Measurements from ENCODE around the gene FYN. TPM values are rescaled to one million over a fixed set of nuclear protein-coding genes. Genes with fewer than 3 reads are reported as not detected.

Gene FYN
- total and polyA plus RNA-seq, 2 experiments from 2014 or later: 58.6 to 166 TPM

- TF ChIP-seq EZH2phosphoT487 (IDR thresholded peaks at IDR 0.05; ENCODE audit: insufficient read depth, low read depth) (no peak), EZH2 (IDR thresholded peaks at IDR 0.05; ENCODE audit: insufficient read depth, poor library complexity, severe bottlenecking) (no peak)
- DNase-seq: peak; percentile 49
- H3K9ac ChIP-seq: peak overlapping the region; percentile 10; the same call in 1 of the 2 replicates
- H3K4me3 ChIP-seq: no peak overlapping the region
- H3K9me2 ChIP-seq (ENCODE audit: insufficient read depth): no peaks in the 10 kb centered on the region
- no peak overlapping the region for H2AFZ ChIP-seq
- H3K4me1 ChIP-seq (ENCODE audit: insufficient read depth): peaks cover 28% of the 10 kb centered on the region
- no peaks in the 10 kb centered on the region for H3K9me3 ChIP-seq (ENCODE audit: low read depth)
- no peak overlapping the region for H3K4me2 ChIP-seq (ENCODE audit: unreplicated experiment)
- peaks cover 24% of the 10 kb centered on the region for H3K36me3 ChIP-seq (ENCODE audit: low read depth)
- H3F3A ChIP-seq (ENCODE audit: insufficient read depth): peaks cover 16% of the 10 kb centered on the region
- peaks cover 16% of the 10 kb centered on the region for H3K79me2 ChIP-seq (ENCODE audit: insufficient read depth)
- H3K27me3 ChIP-seq (replicated peaks; ENCODE audit: insufficient read depth): no peaks in the 10 kb centered on the region
- no peaks in the 10 kb centered on the region for H4K20me1 ChIP-seq (ENCODE audit: insufficient read depth)
- H3K27ac ChIP-seq: 0 out of 2 replicates have a peak overlapping the region, but pooled peaks have one; percentile 7
- in situ Hi-C loops (cut with MboI): loop anchor here (10.0 kb wide), 1 partner anchor 333 kb away; no protein-coding TSS in a partner anchor
- 23 to 28% methylated on average over 7 of the region's 7 CpGs for WGBS, 2 experiments (ENCODE audit: low coverage in 1 of 2, low lambda C conversion rate in 2 of 2, missing lambda C conversion rate in 2 of 2)
Measured at GRCh38 chr6:111711476-111711875, 161.8 kb downstream of the FYN start.

- TF ChIP-seq EZH2phosphoT487 (IDR thresholded peaks at IDR 0.05; ENCODE audit: insufficient read depth, low read depth): no peak
- TF ChIP-seq EZH2 (IDR thresholded peaks at IDR 0.05; ENCODE audit: insufficient read depth, poor library complexity, severe bottlenecking): no peak
- H3K27ac ChIP-seq: 0 out of 2 replicates have a peak overlapping the region, but pooled peaks have one; percentile 7
- WGBS, 2 experiments (ENCODE audit: low coverage in 1 of 2, low lambda C conversion rate in 2 of 2, missing lambda C conversion rate in 2 of 2): 56 to 59% methylated on average over 4 of the region's 4 CpGs
- H2AFZ ChIP-seq: no peak overlapping the region
- no peaks in the 10 kb centered on the region for H3K27me3 ChIP-seq (replicated peaks; ENCODE audit: insufficient read depth)
- H3K79me2 ChIP-seq (ENCODE audit: insufficient read depth): peaks cover 11% of the 10 kb centered on the region
- H3K9me2 ChIP-seq (ENCODE audit: insufficient read depth): no peaks in the 10 kb centered on the region
- no peak overlapping the region for H3K4me2 ChIP-seq (ENCODE audit: unreplicated experiment)
- in situ Hi-C loops (cut with MboI): loop anchor here (10.0 kb wide), 1 partner anchor 334 kb away; no protein-coding TSS in a partner anchor
- peak overlapping the region; percentile 10; the same call in 1 of the 2 replicates for H3K9ac ChIP-seq
- no peaks in the 10 kb centered on the region for H4K20me1 ChIP-seq (ENCODE audit: insufficient read depth)
- H3K4me3 ChIP-seq: no peak overlapping the region
- no peaks in the 10 kb centered on the region for H3K9me3 ChIP-seq (ENCODE audit: low read depth)
- peaks cover 28% of the 10 kb centered on the region for H3K4me1 ChIP-seq (ENCODE audit: insufficient read depth)
- DNase-seq: no peak
- H3K36me3 ChIP-seq (ENCODE audit: low read depth): peaks cover 29% of the 10 kb centered on the region
- H3F3A ChIP-seq (ENCODE audit: insufficient read depth): peaks cover 16% of the 10 kb centered on the region
Measured at GRCh38 chr6:111710911-111711310, 162.3 kb downstream of the FYN start.

GRCh38 chr6:111710439-111710838, 162.8 kb downstream of the FYN start:
- DNase-seq: no peak
- peaks cover 29% of the 10 kb centered on the region for H3K36me3 ChIP-seq (ENCODE audit: low read depth)
- no peak overlapping the region for H3K4me3 ChIP-seq
- H3K9me3 ChIP-seq (ENCODE audit: low read depth): no peaks in the 10 kb centered on the region
- H2AFZ ChIP-seq: no peak overlapping the region
- no peaks in the 10 kb centered on the region for H4K20me1 ChIP-seq (ENCODE audit: insufficient read depth)
- 97 to 98% methylated on average over 2 of the region's 2 CpGs for WGBS, 2 experiments (ENCODE audit: low coverage in 1 of 2, low lambda C conversion rate in 2 of 2, missing lambda C conversion rate in 2 of 2)
- no peak for TF ChIP-seq EZH2phosphoT487 (IDR thresholded peaks at IDR 0.05; ENCODE audit: insufficient read depth, low read depth)
- no peak for TF ChIP-seq EZH2 (IDR thresholded peaks at IDR 0.05; ENCODE audit: insufficient read depth, poor library complexity, severe bottlenecking)
- peaks cover 10% of the 10 kb centered on the region; the same call in 1 of the 2 replicates for H3K79me2 ChIP-seq (ENCODE audit: insufficient read depth)
- peak overlapping the region; percentile 10; the same call in 1 of the 2 replicates for H3K9ac ChIP-seq
- peak overlapping the region; percentile 55 for H3K4me2 ChIP-seq (ENCODE audit: unreplicated experiment)
- H3K27me3 ChIP-seq (replicated peaks; ENCODE audit: insufficient read depth): no peaks in the 10 kb centered on the region
- H3K4me1 ChIP-seq (ENCODE audit: insufficient read depth): peaks cover 28% of the 10 kb centered on the region
- H3K27ac ChIP-seq: 0 out of 2 replicates have a peak overlapping the region, but pooled peaks have one; percentile 7
- no peaks in the 10 kb centered on the region for H3K9me2 ChIP-seq (ENCODE audit: insufficient read depth)
- in situ Hi-C loops (cut with MboI): loop anchor here (10.0 kb wide), 1 partner anchor 334 kb away; no protein-coding TSS in a partner anchor
- peaks cover 16% of the 10 kb centered on the region for H3F3A ChIP-seq (ENCODE audit: insufficient read depth)

GRCh38 chr6:111709615-111710398, 163.4 kb downstream of the FYN start:
- in situ Hi-C loops (cut with MboI): loop anchor here (10.0 kb wide), 1 partner anchor 335 kb away; no protein-coding TSS in a partner anchor
- Histone ChIP-seq H3K4me3 (no peak overlapping the region), H3K4me2 (ENCODE audit: unreplicated experiment) (peak overlapping the region; percentile 55), H4K20me1 (ENCODE audit: insufficient read depth) (no peaks in the 10 kb centered on the region), H2AFZ (no peak overlapping the region), H3K27ac (no peak overlapping the region), H3K79me2 (ENCODE audit: insufficient read depth) (peaks cover 8% of the 10 kb centered on the region; the same call in 1 of the 2 replicates), H3K9me3 (ENCODE audit: low read depth) (no peaks in the 10 kb centered on the region), H3F3A (ENCODE audit: insufficient read depth) (peaks cover 16% of the 10 kb centered on the region), H3K4me1 (ENCODE audit: insufficient read depth) (peaks cover 28% of the 10 kb centered on the region), H3K27me3 (replicated peaks; ENCODE audit: insufficient read depth) (no peaks in the 10 kb centered on the region), H3K36me3 (ENCODE audit: low read depth) (peaks cover 32% of the 10 kb centered on the region), H3K9ac (peak overlapping the region; percentile 10; the same call in 1 of the 2 replicates), H3K9me2 (ENCODE audit: insufficient read depth) (no peaks in the 10 kb centered on the region)
- peak; percentile 85 for DNase-seq
- 21 to 22% methylated on average over 5 of the region's 5 CpGs for WGBS, 2 experiments (ENCODE audit: low coverage in 1 of 2, low lambda C conversion rate in 2 of 2, missing lambda C conversion rate in 2 of 2)
- TF ChIP-seq EZH2phosphoT487 (IDR thresholded peaks at IDR 0.05; ENCODE audit: insufficient read depth, low read depth) (no peak), EZH2 (IDR thresholded peaks at IDR 0.05; ENCODE audit: insufficient read depth, poor library complexity, severe bottlenecking) (no peak)
